ENCODE data around the gene HECW1.

HECW1 gene

GRCh38 chr7:43276547-43276946 is 164.1 kb downstream of the HECW1 start:
- DNase-seq: no peak

GRCh38 chr7:43278088-43278644 is 165.7 kb downstream of the HECW1 start:
- DNase-seq: no peak

GRCh38 chr7:43281268-43281667 is 168.8 kb downstream of the HECW1 start:
- no peak for DNase-seq

- no peak for DNase-seq
These were observed 171.3 kb downstream of the HECW1 start for GRCh38 chr7:43283706-43284105.

- no peak for DNase-seq
These were observed 177.4 kb downstream of the HECW1 start for GRCh38 chr7:43289826-43290225.

- DNase-seq: no peak
These were observed 178.5 kb downstream of the HECW1 start for GRCh38 chr7:43290978-43291377.

GRCh38 chr7:43291789-43292188 is 179.3 kb downstream of the HECW1 start:
- DNase-seq: no peak

- DNase-seq: no peak
These were observed 179.9 kb downstream of the HECW1 start for GRCh38 chr7:43292384-43292783.

GRCh38 chr7:43294080-43294630 is 181.7 kb downstream of the HECW1 start:
- DNase-seq: no peak

- DNase-seq: no peak
These were observed 183.0 kb downstream of the HECW1 start for GRCh38 chr7:43295429-43295828.

- no peak for DNase-seq
These were observed 183.9 kb downstream of the HECW1 start for GRCh38 chr7:43296306-43296705.

- no peak for DNase-seq
These were observed 186.2 kb downstream of the HECW1 start for GRCh38 chr7:43298617-43299016.

GRCh38 chr7:43300121-43300520 is 187.7 kb downstream of the HECW1 start:
- DNase-seq: no peak

GRCh38 chr7:43302211-43302711 is 189.8 kb downstream of the HECW1 start:
- no peak for DNase-seq

GRCh38 chr7:43302773-43303460 is 190.5 kb downstream of the HECW1 start:
- DNase-seq: no peak

- DNase-seq: no peak
These were observed 191.3 kb downstream of the HECW1 start for GRCh38 chr7:43303740-43304241.

- no peak for DNase-seq
These were observed 194.0 kb downstream of the HECW1 start for GRCh38 chr7:43306404-43306803.

GRCh38 chr7:43307522-43307921 is 195.1 kb downstream of the HECW1 start:
- no peak for DNase-seq

GRCh38 chr7:43308913-43309705 is 196.7 kb downstream of the HECW1 start:
- DNase-seq: no peak

GRCh38 chr7:43309706-43310022 is 197.2 kb downstream of the HECW1 start:
- DNase-seq: no peak

GRCh38 chr7:43311052-43311451 is 198.6 kb downstream of the HECW1 start:
- no peak for DNase-seq

GRCh38 chr7:43311694-43312093 is 199.2 kb downstream of the HECW1 start:
- no peak for DNase-seq

- no peak for DNase-seq
These were observed 201.4 kb downstream of the HECW1 start for GRCh38 chr7:43313628-43314378.
